Adipocyte (in vitro differentiated cells): ENCODE measurements around the gene PRPF40A.

Experiments
- DNase-seq: peaks from one replicate; pipeline ENCODE4 v3.0.0-alpha.2; 2015; ENCODE audit warnings: low read depth
- H3K27me3 ChIP-seq: replicated peaks from 2 replicates; pipeline ENCODE4 v1.7.0; 2013; ENCODE audit warnings: mild to moderate bottlenecking, low read length, moderate library complexity; ENCODE audit not compliant: control insufficient read depth, insufficient read depth
- H3K36me3 ChIP-seq: 2 replicates; pipeline ENCODE4 v1.7.0; 2013; ENCODE audit warnings: low read length, mild to moderate bottlenecking, moderate library complexity; ENCODE audit not compliant: control insufficient read depth, insufficient read depth, severe bottlenecking
- H3K4me1 ChIP-seq: 2 replicates; pipeline ENCODE4 v1.7.0; 2013; ENCODE audit warnings: mild to moderate bottlenecking, low read length, moderate library complexity; ENCODE audit not compliant: control insufficient read depth, insufficient read depth
- H3K4me3 ChIP-seq: 2 replicates; pipeline ENCODE4 v1.7.0; 2013; ENCODE audit warnings: mild to moderate bottlenecking, low read length, moderate library complexity
- H3K9ac ChIP-seq: 2 replicates; pipeline ENCODE4 v1.7.0; 2013; ENCODE audit warnings: mild to moderate bottlenecking, low read length, moderate library complexity
- H3K9me3 ChIP-seq: 2 replicates; pipeline ENCODE4 v1.7.0; 2013; ENCODE audit warnings: mild to moderate bottlenecking, low read length, moderate library complexity; ENCODE audit not compliant: control insufficient read depth

The PRPF40A gene

GRCh38 chr2:152617456-152618192 lies 99.6 kb downstream of the PRPF40A start:
- no peaks in the 10 kb centered on the region for H3K9me3 ChIP-seq
- no peaks in the 10 kb centered on the region for H3K27me3 ChIP-seq
- no peak overlapping the region for H3K9ac ChIP-seq
- DNase-seq, result no peak
- H3K4me3 ChIP-seq, result no peak overlapping the region
- H3K4me1 ChIP-seq, result peaks cover 15% of the 10 kb centered on the region
- H3K36me3 ChIP-seq, result peaks cover 52% of the 10 kb centered on the region

DNA sequence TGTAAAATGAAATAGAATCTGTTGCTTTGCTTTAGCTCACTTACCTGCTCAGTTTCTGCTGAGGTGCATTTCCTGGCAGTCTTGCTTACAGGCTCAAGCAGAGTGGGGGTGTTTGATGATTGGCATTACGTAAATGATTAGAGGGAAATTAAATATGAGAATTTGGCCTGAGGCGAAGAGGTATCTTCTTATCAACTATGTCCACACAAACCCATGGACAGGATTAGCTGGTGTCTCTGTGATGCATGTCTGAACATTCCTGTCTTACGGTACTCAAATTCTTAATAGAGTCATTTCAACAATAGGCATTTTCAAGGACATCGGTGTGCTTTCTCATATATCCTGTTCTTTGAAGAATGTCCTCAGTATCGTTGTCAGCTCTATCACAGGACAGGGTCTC lies 102.1 kb downstream of the PRPF40A start:
- DNase-seq, result no peak
- no peaks in the 10 kb centered on the region for H3K9me3 ChIP-seq
- H3K27me3 ChIP-seq, result no peaks in the 10 kb centered on the region
- peaks cover 40% of the 10 kb centered on the region for H3K36me3 ChIP-seq
- peaks cover 30% of the 10 kb centered on the region for H3K4me1 ChIP-seq
- no peak overlapping the region for H3K9ac ChIP-seq
- no peak overlapping the region for H3K4me3 ChIP-seq

- Histone ChIP-seq H3K27me3 (no peaks in the 10 kb centered on the region), H3K36me3 (peaks cover 24% of the 10 kb centered on the region)
- DNase-seq, result peak; percentile 40
These were observed 104.0 kb downstream of the PRPF40A start for GRCh38 chr2:152613235-152613634.

DNA sequence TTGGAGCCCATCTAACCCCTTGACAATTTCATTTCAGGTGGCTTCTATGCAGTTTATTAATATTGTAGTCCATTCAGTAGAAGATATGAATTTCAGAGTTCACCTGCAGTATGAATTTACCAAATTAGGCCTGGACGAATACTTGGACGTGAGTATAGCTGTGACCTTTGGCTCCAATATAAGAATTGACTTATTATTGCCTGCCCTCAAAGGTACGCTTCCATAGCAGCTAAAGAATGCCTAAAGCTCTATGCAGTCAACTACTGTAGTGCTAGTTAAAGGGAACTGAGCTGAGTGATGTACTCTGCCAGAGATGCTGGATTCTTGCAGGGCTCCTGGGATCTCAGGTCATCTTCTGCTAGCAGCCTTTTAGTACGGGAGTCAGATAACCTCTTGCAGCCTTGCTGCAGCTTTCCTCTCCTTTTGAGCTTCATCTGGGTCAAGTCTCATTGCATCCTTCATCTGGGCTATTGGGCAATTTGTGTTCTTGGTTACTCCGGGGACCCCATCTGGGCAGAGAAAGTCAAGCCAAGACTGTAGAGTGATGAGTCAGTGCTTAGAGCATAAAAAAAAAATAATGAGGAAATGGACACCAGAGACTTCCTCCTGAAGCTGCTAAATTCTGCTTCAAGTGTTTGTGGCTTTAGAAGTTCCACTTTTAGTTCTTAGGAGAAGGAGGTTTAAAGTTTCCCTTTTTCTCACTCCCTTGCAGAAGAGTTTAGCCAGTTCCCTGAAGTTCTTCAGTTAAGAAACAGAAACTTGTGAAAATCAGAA lies 105.6 kb downstream of the PRPF40A start:
- peak overlapping the region; percentile 23 for H3K9ac ChIP-seq
- H3K27me3 ChIP-seq, result no peaks in the 10 kb centered on the region
- peaks cover 9% of the 10 kb centered on the region for H3K36me3 ChIP-seq
- no peaks in the 10 kb centered on the region for H3K9me3 ChIP-seq
- H3K4me3 ChIP-seq, result peak overlapping the region; percentile 24
- peaks cover 32% of the 10 kb centered on the region for H3K4me1 ChIP-seq
- peak; percentile 87 for DNase-seq

More at GRCh38 chr2:152613235-152613634, 104.0 kb downstream of the PRPF40A start:
- no peak overlapping the region for H3K4me3 ChIP-seq
- no peaks in the 10 kb centered on the region for H3K9me3 ChIP-seq
- peaks cover 30% of the 10 kb centered on the region for H3K4me1 ChIP-seq
- H3K9ac ChIP-seq, result no peak overlapping the region

DNA sequence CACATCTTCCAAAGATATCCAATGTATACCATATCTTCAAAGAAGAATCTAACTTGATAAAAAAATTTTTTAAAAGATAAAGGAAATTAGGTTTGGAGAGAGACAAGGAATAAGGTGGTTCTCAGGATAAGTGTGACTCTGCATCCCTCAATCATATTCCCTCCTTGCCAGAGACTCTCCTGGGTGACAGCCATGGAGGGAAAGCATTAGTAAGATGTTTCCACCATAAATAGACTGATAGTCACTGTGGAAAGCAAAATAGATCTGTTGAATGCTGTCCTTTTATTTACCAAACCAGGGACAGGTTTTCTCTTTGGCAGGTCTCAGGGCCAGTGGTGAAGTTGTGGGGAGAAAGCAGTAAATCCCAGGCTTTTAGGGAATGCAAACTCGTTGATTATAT lies 107.6 kb downstream of the PRPF40A start:
- Histone ChIP-seq H3K4me3 (no peak overlapping the region), H3K9me3 (no peaks in the 10 kb centered on the region), H3K36me3 (peaks cover under 1% of the 10 kb centered on the region)

DNA sequence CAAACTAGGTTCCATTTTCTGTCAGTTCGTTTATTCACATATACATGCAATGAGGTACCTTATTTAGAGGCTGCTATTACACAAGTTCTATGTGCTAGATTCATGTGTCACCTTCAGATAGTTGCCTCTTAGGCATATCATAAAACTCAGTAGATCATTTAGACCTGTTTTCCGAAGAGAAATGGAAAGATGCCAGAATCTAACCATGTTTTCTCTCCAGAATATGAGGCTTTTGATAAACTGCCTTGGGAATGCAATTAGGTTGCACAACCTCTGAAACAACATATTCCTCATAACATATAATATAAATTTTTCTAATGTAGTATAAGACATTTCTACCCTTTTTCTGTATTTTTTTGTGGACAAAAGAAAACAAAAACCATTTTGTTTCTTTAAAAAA lies 108.1 kb downstream of the PRPF40A start:
- no peaks in the 10 kb centered on the region for H3K9me3 ChIP-seq
- H3K36me3 ChIP-seq, result peaks cover 2% of the 10 kb centered on the region
- DNase-seq, result peak; percentile 30
- no peak overlapping the region for H3K9ac ChIP-seq
- no peaks in the 10 kb centered on the region for H3K27me3 ChIP-seq
- H3K4me3 ChIP-seq, result no peak overlapping the region
- peaks cover 38% of the 10 kb centered on the region for H3K4me1 ChIP-seq

More for the DNA sequence above, 107.6 kb downstream of the PRPF40A start:
- Histone ChIP-seq H3K27me3 (no peaks in the 10 kb centered on the region), H3K9ac (no peak overlapping the region), H3K4me1 (peaks cover 38% of the 10 kb centered on the region)
- no peak for DNase-seq

DNA sequence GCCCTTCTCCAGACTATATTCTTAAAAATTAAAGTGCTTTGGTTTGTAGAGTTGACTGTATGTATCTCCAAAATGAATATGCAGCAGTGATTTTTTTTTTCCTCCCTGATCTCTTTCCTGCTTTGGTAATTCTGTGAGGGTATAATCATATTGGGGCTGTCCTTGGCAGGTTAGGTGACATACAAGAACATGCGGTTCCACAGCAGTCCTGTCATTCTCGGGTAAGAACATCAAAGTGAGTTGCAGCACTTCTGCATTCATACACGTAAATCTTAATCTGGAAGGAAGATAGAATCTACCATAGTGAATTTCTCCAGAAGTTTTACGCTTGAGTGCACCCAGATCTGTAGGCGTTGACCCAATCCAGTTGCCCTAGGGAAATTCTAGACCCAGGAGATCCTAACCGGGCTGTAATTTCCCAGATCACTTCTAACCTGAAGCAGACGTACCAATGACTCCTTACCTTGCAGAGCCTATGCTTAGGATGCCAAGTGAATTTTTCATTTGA lies 109.4 kb downstream of the PRPF40A start:
- Histone ChIP-seq H3K27me3 (no peaks in the 10 kb centered on the region), H3K9me3 (no peaks in the 10 kb centered on the region), H3K9ac (no peak overlapping the region), H3K4me1 (peaks cover 25% of the 10 kb centered on the region), H3K4me3 (no peak overlapping the region), H3K36me3 (peaks cover 3% of the 10 kb centered on the region)
- DNase-seq, result no peak

DNA sequence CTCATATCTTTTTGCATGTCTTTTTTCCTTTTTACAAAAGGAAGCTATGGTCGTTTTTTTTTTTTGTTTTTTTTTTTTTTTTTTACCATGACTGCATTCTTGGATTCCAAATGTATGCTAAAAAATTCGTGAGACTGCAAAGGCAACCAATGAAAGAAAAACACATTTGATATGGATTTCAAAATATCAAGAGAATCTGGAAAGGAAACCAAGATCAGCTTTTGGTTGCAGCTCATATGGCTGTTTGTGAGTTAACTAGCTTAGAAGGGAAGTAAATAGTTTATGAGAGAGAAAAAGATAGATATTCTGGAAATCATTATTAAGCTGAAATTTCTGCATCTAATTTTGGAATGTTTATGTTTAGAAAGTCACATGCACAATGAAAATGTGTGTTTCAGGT lies 110.3 kb downstream of the PRPF40A start:
- Histone ChIP-seq H3K27me3 (no peaks in the 10 kb centered on the region), H3K4me1 (peaks cover 16% of the 10 kb centered on the region), H3K4me3 (no peak overlapping the region), H3K9me3 (no peaks in the 10 kb centered on the region), H3K36me3 (peaks cover 3% of the 10 kb centered on the region), H3K9ac (no peak overlapping the region)
- peak; percentile 42 for DNase-seq

DNA sequence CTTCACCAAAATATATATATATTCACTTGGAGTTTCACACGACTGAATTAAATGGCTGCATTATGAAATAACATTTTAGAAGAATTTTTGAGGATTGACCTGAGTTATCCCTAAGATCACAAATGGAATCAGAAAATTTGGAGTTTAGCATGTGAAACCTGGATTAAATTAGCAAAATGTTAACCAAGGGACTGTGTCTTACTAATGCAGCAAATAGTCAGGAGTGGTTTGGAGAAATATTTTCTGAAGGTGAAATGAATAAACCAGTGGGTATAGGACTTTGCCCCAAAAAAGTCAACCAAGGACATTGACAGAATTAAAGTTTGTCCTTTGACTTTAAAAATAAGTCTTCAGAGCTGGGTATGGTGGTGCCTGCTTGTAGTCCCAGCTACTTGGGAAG lies 111.2 kb downstream of the PRPF40A start:
- Histone ChIP-seq H3K9me3 (no peaks in the 10 kb centered on the region), H3K4me3 (no peak overlapping the region), H3K9ac (no peak overlapping the region), H3K36me3 (peaks cover 3% of the 10 kb centered on the region), H3K4me1 (peaks cover 9% of the 10 kb centered on the region), H3K27me3 (no peaks in the 10 kb centered on the region)
- DNase-seq, result peak; percentile 35

GRCh38 chr2:152603166-152603565 lies 114.1 kb downstream of the PRPF40A start:
- Histone ChIP-seq H3K36me3 (peaks cover 3% of the 10 kb centered on the region), H3K9me3 (no peaks in the 10 kb centered on the region), H3K9ac (no peak overlapping the region), H3K4me3 (no peak overlapping the region), H3K27me3 (no peaks in the 10 kb centered on the region), H3K4me1 (peaks cover 27% of the 10 kb centered on the region)
- DNase-seq, result no peak

- Histone ChIP-seq H3K4me1 (peaks cover 27% of the 10 kb centered on the region), H3K9me3 (no peaks in the 10 kb centered on the region), H3K36me3 (peaks cover 3% of the 10 kb centered on the region), H3K4me3 (no peak overlapping the region), H3K9ac (no peak overlapping the region), H3K27me3 (no peaks in the 10 kb centered on the region)
- DNase-seq, result no peak
These were observed 114.5 kb downstream of the PRPF40A start for GRCh38 chr2:152602750-152603149.
